Measurements from ENCODE around the gene MAPK11.
A peak's percentile ranks its signal among the peaks of the same experiment; 100 is the strongest.

MAPK11 gene

DNA sequence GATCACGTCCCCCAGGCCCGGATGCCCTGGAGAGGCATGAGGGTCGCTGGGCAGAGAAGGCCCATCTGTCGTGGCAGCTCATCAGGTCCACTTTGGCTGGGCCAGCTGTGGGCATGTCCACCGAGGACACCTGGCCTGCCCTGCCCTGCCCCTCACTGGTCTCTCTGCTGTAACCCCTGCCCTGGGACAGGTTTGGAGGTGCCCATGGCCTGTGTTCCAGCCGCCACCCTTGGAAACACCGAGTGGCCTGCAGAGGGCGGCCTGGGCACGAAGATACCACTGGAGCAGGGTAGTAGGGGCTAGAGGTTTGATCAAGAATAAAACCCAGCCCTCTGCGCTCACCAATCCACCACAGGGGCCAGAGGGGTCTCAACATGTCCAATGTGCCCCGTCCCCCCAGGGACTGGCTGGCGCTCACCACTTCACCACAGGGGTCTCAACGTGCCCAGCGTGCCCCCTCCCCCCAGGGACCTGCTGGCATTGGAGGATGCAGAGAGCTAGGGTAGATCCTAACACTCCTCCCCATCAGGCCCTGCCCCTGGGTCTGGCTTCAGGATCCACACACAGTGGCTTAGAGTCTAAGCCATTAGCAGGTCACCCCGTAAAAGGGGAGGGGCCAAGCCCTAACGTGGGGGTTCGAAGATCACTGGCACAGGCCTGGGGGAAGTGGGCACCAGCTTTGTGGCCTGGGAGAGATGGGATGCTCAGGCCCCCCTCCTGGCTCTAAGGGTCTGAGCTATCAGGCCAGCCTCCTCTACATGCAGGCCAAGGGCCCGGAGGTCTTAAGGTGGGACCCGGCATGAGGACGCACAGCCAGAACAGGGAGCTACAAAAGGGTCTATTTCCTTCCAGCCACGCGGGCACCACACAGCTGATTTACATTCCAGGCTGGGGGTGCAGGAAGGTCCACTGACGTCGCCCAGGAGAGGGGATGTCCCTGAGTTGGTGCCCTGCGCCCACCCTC is 17.8 kb downstream of the MAPK11 start:
- no peak for TF ChIP-seq GATA1 (IDR thresholded peaks at IDR 0.05; ENCODE audit: low read depth, low read length)
- no peak for TF ChIP-seq POLR2A (IDR thresholded peaks at IDR 0.05; ENCODE audit: low read length)
- DNase-seq: peak; percentile 49 to 53

DNA sequence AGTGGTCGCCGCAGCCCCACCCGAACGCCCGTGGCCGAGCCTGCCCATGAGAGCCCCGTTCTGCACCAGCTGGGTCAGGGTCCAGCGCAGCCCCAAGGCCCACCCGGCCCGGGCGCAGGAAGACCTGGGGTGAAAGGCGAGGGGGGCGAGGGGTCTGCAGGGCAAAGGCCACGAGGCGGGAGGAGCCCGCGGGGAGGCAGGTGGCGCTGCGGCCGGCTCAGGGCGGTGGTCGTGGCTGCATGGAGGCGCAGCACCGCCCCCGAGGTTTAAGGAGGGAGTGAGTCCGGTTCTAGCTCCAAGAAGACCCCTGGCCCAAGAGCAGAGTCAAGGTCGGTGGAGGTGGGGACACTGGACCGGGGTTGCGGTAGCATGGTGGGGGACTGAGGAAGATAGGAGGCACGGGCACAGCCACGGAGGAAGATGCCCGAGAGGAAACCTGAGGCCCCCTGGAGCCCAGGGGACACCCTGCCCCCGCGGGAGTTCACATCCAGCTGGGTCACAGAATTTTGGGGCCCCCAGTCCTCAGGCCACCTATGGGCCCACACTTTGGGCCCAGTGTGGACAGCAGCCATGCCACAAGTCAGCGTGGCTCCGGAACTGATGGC is 18.6 kb downstream of the MAPK11 start:
- TF ChIP-seq POLR2A (IDR thresholded peaks at IDR 0.05; ENCODE audit: low read length) (no peak), GATA1 (IDR thresholded peaks at IDR 0.05; ENCODE audit: low read depth, low read length) (no peak)
- DNase-seq: no peak

DNA sequence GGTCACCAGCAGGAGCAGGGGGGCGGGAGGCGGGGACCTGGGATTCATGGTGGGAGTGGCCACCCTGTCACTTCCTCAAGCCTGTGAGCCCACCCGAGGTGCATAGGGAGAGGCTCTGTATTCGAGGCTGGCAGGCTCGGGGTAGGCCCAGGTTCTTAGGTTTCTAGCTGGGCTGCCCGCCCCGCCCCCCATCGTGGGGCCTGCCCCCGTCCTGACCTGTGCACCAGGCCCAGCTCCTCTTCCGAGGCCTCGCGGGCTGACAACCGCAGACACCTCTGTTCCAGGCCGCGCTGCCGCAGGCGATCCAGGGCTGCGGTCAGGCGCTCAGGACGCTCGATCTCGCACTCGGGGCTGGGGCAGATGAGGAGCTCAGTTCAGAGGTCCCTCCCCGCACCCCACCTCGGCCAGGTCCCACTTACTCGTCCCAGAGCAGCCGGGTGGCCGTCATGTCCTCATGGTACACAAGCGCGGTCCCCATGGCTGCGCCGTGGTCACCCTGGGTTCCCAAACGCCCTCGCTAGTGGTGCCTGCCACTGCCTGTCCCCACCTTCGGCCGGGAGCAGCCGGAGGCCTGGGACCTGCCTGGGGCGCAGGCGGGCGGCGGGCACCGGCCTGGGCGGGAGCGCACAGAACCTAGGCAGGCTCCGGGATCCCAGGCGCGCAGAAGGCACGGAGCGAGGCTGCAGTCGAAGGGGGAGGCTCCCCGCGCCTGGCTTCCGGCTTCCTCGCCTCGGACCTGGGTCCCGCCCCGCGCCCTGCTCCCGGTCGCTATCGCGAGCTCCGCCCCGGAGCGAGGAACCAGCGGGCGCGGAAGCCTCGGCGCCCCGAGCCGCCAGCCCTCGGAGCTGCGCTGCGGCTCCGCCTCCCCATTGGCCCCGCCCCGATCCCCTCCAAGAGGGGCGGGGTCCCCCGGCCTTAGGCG is 19.4 kb downstream of the MAPK11 start, which contains the start of gene HDAC10:
Gene HDAC10 (minus strand): TSS at position 711 of the 922 bp plus-strand sequence. CDS start 233 bp downstream, at position 478.
- TF ChIP-seq GATA1 (IDR thresholded peaks at IDR 0.05; ENCODE audit: low read depth, low read length): no peak
- TF ChIP-seq POLR2A (IDR thresholded peaks at IDR 0.05; ENCODE audit: low read length): peak; percentile 47
- DNase-seq: peak; percentile 83 to 86

DNA sequence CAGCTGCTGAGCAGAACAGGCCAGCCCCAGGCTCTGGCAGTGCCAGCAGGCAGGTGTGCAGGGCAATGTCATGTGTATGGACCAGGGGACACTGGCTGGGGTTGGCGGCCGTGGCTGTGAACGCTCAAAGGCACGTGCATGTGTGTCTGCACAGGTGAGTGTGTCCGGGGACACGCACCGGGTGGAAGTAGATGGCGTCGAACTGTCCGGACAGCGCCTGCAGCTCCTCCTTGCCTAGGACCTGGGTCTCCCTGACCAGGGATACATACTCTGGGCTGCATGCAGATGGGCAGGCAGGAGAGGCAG is 20.0 kb downstream of the MAPK11 start:
- no peak for DNase-seq
- TF ChIP-seq POLR2A (IDR thresholded peaks at IDR 0.05; ENCODE audit: low read length): no peak
- no peak for TF ChIP-seq GATA1 (IDR thresholded peaks at IDR 0.05; ENCODE audit: low read depth, low read length)

DNA sequence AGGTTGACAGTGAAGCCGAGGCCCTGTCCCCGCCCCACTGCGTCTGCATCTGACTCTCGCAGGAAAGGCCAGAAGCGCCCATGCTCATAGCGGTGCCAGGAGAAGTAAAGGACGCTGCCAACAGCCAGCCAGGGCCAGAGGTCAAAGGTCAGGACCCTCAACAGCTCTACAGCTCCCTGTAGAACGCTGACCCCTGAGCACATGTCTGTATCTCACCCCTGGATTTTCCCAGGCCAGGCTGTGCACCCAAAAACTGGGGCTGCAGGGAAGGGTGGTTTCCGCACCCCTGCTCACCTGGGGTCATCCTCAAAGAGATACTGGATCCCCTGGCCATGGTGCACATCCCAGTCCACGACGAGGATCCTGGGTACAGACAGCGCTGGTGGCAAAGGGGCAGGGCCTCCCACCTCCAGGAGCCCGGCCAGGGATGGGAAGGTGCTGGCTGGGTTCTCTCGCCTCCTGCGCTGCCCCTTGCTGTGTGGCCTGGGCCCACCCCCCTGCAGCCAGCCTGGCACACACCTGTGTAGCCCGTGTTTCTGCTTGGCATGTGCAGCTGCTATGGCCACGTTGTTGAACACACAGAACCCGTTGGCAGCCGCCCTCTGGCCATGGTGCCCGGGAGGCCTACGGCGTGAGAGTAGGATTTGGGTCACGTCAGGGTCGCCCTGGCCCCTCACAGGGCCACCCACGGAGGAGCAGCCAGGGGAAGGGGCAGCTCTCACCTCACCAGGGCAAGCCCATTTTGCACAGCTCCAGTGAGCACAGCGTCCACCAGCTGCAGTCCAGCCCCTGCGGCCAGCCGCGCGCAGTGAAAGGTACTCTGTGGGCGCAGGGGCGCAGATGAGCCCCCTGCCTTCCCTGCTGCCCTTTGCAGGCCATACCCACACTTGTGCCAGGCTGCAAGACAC is 20.6 kb downstream of the MAPK11 start:
- no peak for TF ChIP-seq POLR2A (IDR thresholded peaks at IDR 0.05; ENCODE audit: low read length)
- no peak for TF ChIP-seq GATA1 (IDR thresholded peaks at IDR 0.05; ENCODE audit: low read depth, low read length)
- no peak for DNase-seq

DNA sequence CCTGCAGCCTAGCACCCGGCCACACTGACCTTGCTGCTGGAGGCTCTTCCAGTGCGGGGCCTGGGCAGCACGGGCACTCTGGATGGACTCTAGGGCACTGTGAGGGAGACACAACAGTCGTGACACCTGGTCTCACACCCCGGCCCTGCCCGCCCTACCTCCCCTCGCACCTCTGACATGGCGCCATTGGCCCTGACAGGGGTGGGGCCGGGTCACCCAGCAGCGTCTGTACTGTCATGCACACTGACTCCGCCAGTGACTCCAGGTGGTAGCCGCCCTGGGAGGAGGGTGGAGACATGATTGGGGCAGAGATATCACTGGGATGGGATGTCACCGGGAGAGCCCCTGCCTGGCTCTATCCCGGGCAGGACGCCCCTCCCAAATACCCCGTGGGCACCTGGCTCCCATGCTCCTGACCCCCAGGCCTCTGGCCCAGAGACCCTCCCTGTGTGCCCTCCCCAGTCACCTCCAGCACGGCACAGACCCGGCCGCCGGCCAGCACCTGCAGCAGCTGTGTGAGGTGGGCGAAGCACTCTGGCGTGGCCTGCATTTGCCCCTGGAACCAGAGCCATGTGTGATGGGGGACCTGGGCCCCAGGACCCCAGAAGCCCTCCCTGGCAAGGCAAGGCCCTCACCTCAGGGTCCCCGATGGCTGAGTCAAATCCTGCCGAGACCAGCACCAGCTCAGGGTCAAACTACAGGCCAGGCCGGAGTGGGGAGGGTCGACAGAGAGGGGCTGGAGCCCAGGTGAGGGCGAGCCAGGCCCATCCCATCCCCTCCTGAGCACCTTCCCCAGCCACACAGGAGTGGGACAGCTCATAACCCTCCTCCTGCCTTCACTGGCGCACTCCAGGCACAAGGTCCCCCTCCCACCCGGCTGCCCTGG is 21.7 kb downstream of the MAPK11 start:
- no peak for TF ChIP-seq POLR2A (IDR thresholded peaks at IDR 0.05; ENCODE audit: low read length)
- TF ChIP-seq GATA1 (IDR thresholded peaks at IDR 0.05; ENCODE audit: low read depth, low read length): no peak
- no peak for DNase-seq

DNA sequence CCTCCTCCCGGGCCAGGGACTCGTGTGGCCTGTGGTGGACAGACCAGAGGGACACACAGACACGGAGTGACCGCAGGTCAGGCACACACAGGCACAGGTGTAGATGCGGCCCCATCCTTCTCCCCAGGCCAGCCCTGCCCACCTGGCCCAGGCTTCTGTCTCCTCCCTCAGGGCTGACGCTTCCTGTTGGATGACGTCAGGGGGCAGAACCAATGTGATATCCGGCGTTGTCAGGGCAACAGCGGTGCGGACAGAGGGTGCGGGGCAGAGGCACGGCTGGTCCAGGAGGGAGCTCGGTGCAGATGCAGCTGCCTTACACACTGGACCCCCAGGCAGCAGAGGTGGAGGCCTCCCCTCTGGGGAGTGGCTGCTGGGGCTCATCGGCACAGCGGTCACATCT is 22.4 kb downstream of the MAPK11 start:
- peak; percentile 42 to 55 for DNase-seq
- TF ChIP-seq GATA1 (IDR thresholded peaks at IDR 0.05; ENCODE audit: low read depth, low read length) (no peak), POLR2A (IDR thresholded peaks at IDR 0.05; ENCODE audit: low read length) (no peak)

DNA sequence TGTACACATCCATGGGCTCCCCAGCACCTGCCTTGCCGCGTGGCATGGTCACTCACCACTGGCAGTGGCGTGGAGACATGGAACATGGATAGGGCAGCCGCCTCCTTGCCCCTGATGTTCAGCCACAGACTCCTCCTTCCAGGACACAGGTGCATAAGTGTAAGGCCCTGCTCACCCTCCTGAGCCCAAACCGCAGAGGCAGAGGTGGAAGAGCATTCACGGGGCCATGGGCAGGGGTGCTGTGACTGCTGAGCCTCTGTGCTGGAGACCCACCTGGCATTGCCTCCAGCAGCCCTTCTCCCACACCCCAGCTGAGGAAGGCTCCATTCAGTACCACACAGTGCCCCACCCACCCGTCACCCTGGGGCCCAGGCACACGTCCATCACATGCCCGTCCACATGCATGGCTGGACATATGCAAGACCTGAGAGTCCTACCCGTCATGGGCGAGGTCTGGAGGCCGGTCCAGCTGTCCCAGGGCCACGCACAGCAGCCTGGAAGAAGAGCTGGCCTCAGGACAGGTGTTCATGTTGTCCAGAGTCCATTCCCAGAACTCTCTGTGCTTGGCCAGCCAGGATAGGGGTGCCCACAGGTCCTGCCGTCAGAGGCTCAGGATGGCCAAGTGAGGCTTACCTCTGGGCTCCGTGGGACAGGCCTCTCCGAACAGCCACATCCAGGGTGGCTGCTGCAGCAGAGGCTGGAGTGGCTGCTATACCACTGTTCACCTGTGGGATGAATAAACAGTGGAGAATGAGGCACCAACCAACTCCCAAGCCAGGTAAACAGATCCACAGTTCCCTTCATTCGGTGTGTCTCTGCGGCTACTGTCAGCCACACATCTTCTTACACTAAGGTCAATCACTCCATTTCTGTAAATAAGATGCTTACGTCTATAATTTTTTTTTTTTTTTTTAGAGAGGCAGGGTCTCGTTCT is 23.7 kb downstream of the MAPK11 start:
- DNase-seq: peak in 1 of 2 experiments; percentile 28
- TF ChIP-seq POLR2A (IDR thresholded peaks at IDR 0.05; ENCODE audit: low read length): no peak
- no peak for TF ChIP-seq GATA1 (IDR thresholded peaks at IDR 0.05; ENCODE audit: low read depth, low read length)

DNA sequence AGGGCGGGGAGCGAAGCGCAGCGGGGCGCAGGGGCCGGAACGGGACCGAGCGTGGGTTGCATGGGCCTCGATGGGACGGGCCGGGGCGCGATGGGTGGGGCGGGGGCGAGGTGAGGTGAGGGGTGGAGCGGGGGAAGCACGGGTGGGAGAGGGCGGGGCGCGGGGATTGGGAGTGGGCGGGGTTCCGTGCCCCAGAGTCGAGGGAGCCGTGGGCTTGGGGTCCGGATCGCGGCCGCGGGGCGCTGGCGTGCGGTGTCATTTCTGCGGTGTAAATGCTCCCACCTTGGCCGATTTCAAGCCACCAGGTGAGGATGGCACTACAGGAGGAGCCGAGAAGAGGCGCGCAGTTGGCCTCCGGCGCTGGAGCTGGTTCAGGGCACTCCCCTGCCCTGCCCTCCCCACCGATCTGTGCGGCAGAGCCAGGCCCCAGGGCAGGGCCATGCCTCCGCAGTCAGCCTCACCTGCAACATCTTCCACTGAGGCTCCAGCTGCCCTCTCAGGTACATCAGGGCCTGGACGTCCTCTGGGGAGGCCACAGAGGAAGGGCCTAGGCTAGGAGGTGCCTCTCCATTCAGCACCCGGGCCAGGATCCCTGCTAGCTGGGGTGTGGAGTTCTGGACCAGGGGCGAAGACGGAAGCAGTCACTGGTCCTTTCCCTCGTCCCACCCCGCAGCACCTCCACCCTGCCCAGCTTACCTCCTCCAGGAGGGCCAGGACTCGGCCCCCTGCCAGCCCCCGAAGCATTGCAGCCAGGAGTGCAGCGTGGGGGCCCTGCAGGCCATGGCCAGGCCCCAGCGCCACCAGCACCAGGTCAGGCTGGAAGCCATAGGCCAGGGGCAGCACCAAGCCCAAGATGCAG is 24.7 kb downstream of the MAPK11 start:
- DNase-seq: no peak
- TF ChIP-seq GATA1 (IDR thresholded peaks at IDR 0.05; ENCODE audit: low read depth, low read length): no peak
- peak; percentile 25 for TF ChIP-seq POLR2A (IDR thresholded peaks at IDR 0.05; ENCODE audit: low read length)
